GM19463 (cell line): ENCODE results near the gene SNX1.
"Not testable (repeated sequence)": the region's sequence is repeated elsewhere in the genome, so short reads cannot be mapped to it uniquely, and the experiment has no call there.

Experiments used
- ATAC-seq: cut with Tn5 transposase; IDR thresholded peaks from one replicate; pipeline ENCODE4 v1.9.1; 2021; ENCODE audit warnings: mild to moderate bottlenecking, moderate library complexity; ENCODE audit not compliant: unreplicated experiment

Gene SNX1

GRCh38 chr15:64112073-64112772 lies 16.4 kb downstream of the SNX1 start:
- no peak for ATAC-seq

- ATAC-seq: no peak
Measured at GRCh38 chr15:64112904-64113303, 17.1 kb downstream of the SNX1 start.

GRCh38 chr15:64117759-64118487 lies 22.1 kb downstream of the SNX1 start:
- ATAC-seq: no peak

GRCh38 chr15:64120322-64120721 lies 24.5 kb downstream of the SNX1 start:
- not testable (repeated sequence) for ATAC-seq

- ATAC-seq: no peak
Measured at GRCh38 chr15:64121614-64122013, 25.8 kb downstream of the SNX1 start.

- no peak for ATAC-seq
Measured at GRCh38 chr15:64122444-64122843, 26.7 kb downstream of the SNX1 start.

GRCh38 chr15:64122936-64123351 lies 27.2 kb downstream of the SNX1 start:
- no peak for ATAC-seq

- no peak for ATAC-seq
Measured at GRCh38 chr15:64125978-64126377, 30.2 kb downstream of the SNX1 start.

GRCh38 chr15:64127521-64128270 lies 31.9 kb downstream of the SNX1 start:
- no peak for ATAC-seq

GRCh38 chr15:64130159-64130558 lies 34.4 kb downstream of the SNX1 start:
- ATAC-seq: no peak

- no peak for ATAC-seq
Measured at GRCh38 chr15:64131547-64131946, 35.8 kb downstream of the SNX1 start.

- ATAC-seq: no peak
Measured at GRCh38 chr15:64132217-64132616, 36.4 kb downstream of the SNX1 start.

- no peak for ATAC-seq
Measured at GRCh38 chr15:64133623-64134344, 38.0 kb downstream of the SNX1 start.

- no peak for ATAC-seq
Measured at GRCh38 chr15:64134345-64134829, 38.6 kb downstream of the SNX1 start.

GRCh38 chr15:64136347-64136746 lies 40.6 kb downstream of the SNX1 start:
- ATAC-seq: no peak

GRCh38 chr15:64137226-64137833 lies 41.5 kb downstream of the SNX1 start:
- ATAC-seq: no peak

GRCh38 chr15:64138331-64138941 lies 42.7 kb downstream of the SNX1 start:
- no peak for ATAC-seq

GRCh38 chr15:64141798-64142512 lies 46.2 kb downstream of the SNX1 start:
- ATAC-seq: no peak

GRCh38 chr15:64143276-64143675 lies 47.5 kb downstream of the SNX1 start:
- ATAC-seq: no peak
